ENCODE data around the gene NECTIN1. TPM values are rescaled to one million over a fixed set of nuclear protein-coding genes. Genes with fewer than 3 reads are reported as not detected.

The NECTIN1 gene
- total RNA-seq, 2 experiments from 2014 or later: 0.53 to 0.98 TPM

- DNase-seq (no peak), ATAC-seq (no peak)
- H3K4me1 Mint-ChIP-seq: peaks cover 20% of the 10 kb centered on the region
- no peaks in the 10 kb centered on the region for H3K36me3 Mint-ChIP-seq
- H3K9me3 Mint-ChIP-seq (ENCODE audit: low read depth): no peaks in the 10 kb centered on the region
- H3K27me3 Mint-ChIP-seq: peaks cover 4% of the 10 kb centered on the region
- CTCF ChIA-PET: interaction anchor here (1.1 to 2.1 kb wide), 3 partner anchors 13 to 56 kb away, joined by 3 to 4 read pairs (median 3); partner anchors contain the start of gene NECTIN1
- no peak overlapping the region for H3K27ac Mint-ChIP-seq
- H3K4me3 Mint-ChIP-seq: no peak overlapping the region
Observed at GRCh38 chr11:119697882-119698281, 31.1 kb downstream of the NECTIN1 start.

GRCh38 chr11:119697445-119697844 is 31.6 kb downstream of the NECTIN1 start:
- Mint-ChIP-seq H3K27me3 (peaks cover 4% of the 10 kb centered on the region), H3K27ac (no peak overlapping the region), H3K36me3 (no peaks in the 10 kb centered on the region), H3K4me3 (no peak overlapping the region), H3K4me1 (peaks cover 21% of the 10 kb centered on the region), H3K9me3 (ENCODE audit: low read depth) (no peaks in the 10 kb centered on the region)
- CTCF ChIA-PET: interaction anchor here (1.4 to 2.1 kb wide), 2 partner anchors 13 to 55 kb away, joined by 3 to 4 read pairs; no protein-coding TSS in a partner anchor
- DNase-seq (no peak), ATAC-seq (no peak)

GRCh38 chr11:119696378-119697222 is 32.4 kb downstream of the NECTIN1 start:
- DNase-seq: no peak
- no peak for ATAC-seq

GRCh38 chr11:119694334-119694733 is 34.7 kb downstream of the NECTIN1 start:
- DNase-seq (no peak), ATAC-seq (no peak)
- no peaks in the 10 kb centered on the region for H3K36me3 Mint-ChIP-seq
- H3K4me3 Mint-ChIP-seq: no peak overlapping the region
- H3K27ac Mint-ChIP-seq: peak overlapping the region; percentile 25
- H3K9me3 Mint-ChIP-seq (ENCODE audit: low read depth): no peaks in the 10 kb centered on the region
- peaks cover 40% of the 10 kb centered on the region for H3K4me1 Mint-ChIP-seq
- CTCF ChIA-PET: interaction anchor here (1.0 to 8.7 kb wide), 3 partner anchors 17 to 338 kb away, joined by 3 to 55 read pairs (median 3); partner anchors contain the start of gene NECTIN1
- peaks cover 4% of the 10 kb centered on the region for H3K27me3 Mint-ChIP-seq

More at GRCh38 chr11:119696378-119697222, 32.4 kb downstream of the NECTIN1 start:
- H3K27me3 Mint-ChIP-seq: peaks cover 4% of the 10 kb centered on the region
- no peak overlapping the region for H3K27ac Mint-ChIP-seq
- no peaks in the 10 kb centered on the region for H3K36me3 Mint-ChIP-seq
- CTCF ChIA-PET: interaction anchor here (1.4 to 8.7 kb wide), 2 partner anchors 12 to 33 kb away, joined by 3 to 55 read pairs; partner anchors contain the start of gene NECTIN1
- no peaks in the 10 kb centered on the region for H3K9me3 Mint-ChIP-seq (ENCODE audit: low read depth)
- no peak overlapping the region for H3K4me3 Mint-ChIP-seq
- peaks cover 26% of the 10 kb centered on the region for H3K4me1 Mint-ChIP-seq

- ATAC-seq (no peak), DNase-seq (no peak)
- no peak overlapping the region for H3K4me3 Mint-ChIP-seq
- H3K4me1 Mint-ChIP-seq: peaks cover 40% of the 10 kb centered on the region
- H3K36me3 Mint-ChIP-seq: no peaks in the 10 kb centered on the region
- CTCF ChIA-PET: interaction anchor here (1.1 to 8.7 kb wide), 4 partner anchors 10 to 36 kb away, joined by 3 to 55 read pairs (median 10); partner anchors contain the start of gene NECTIN1
- peaks cover 7% of the 10 kb centered on the region for H3K27me3 Mint-ChIP-seq
- no peaks in the 10 kb centered on the region for H3K9me3 Mint-ChIP-seq (ENCODE audit: low read depth)
- H3K27ac Mint-ChIP-seq: peak overlapping the region; percentile 24
Observed at GRCh38 chr11:119693253-119693815, 35.7 kb downstream of the NECTIN1 start.

- no peak overlapping the region for H3K4me3 Mint-ChIP-seq
- no peak for ATAC-seq
- H3K27ac Mint-ChIP-seq: no peak overlapping the region
- CTCF ChIA-PET: interaction anchor here (1.1 to 8.7 kb wide), 3 partner anchors 11 to 37 kb away, joined by 4 to 55 read pairs (median 16); partner anchors contain the start of gene NECTIN1
- peaks cover 10% of the 10 kb centered on the region for H3K27me3 Mint-ChIP-seq
- H3K4me1 Mint-ChIP-seq: peaks cover 40% of the 10 kb centered on the region
- H3K9me3 Mint-ChIP-seq (ENCODE audit: low read depth): no peaks in the 10 kb centered on the region
- DNase-seq: no peak
- no peaks in the 10 kb centered on the region for H3K36me3 Mint-ChIP-seq
Observed at GRCh38 chr11:119692540-119692820, 36.5 kb downstream of the NECTIN1 start.

- DNase-seq (no peak), ATAC-seq (no peak)
- Mint-ChIP-seq H3K4me3 (no peak overlapping the region), H3K27ac (no peak overlapping the region), H3K36me3 (no peaks in the 10 kb centered on the region), H3K9me3 (ENCODE audit: low read depth) (no peaks in the 10 kb centered on the region), H3K27me3 (peaks cover 13% of the 10 kb centered on the region), H3K4me1 (peaks cover 40% of the 10 kb centered on the region)
- CTCF ChIA-PET: interaction anchor here (0.6 to 8.7 kb wide), 5 partner anchors 11 to 158 kb away, joined by 3 to 55 read pairs (median 7); partner anchors contain the start of gene NECTIN1
Observed at GRCh38 chr11:119691701-119692539, 37.1 kb downstream of the NECTIN1 start.

- peak; percentile 87 for ATAC-seq
- H3K27me3 Mint-ChIP-seq: peaks cover 17% of the 10 kb centered on the region
Observed at GRCh38 chr11:119691020-119691666, 37.9 kb downstream of the NECTIN1 start.

GRCh38 chr11:119689302-119689701 is 39.7 kb downstream of the NECTIN1 start:
- Mint-ChIP-seq H3K27ac (no peak overlapping the region), H3K36me3 (no peaks in the 10 kb centered on the region), H3K27me3 (peaks cover 22% of the 10 kb centered on the region), H3K9me3 (ENCODE audit: low read depth) (no peaks in the 10 kb centered on the region), H3K4me1 (peaks cover 47% of the 10 kb centered on the region), H3K4me3 (no peak overlapping the region)
- ATAC-seq (no peak), DNase-seq (no peak)
- CTCF ChIA-PET: interaction anchor here (1.0 to 8.7 kb wide), 3 partner anchors 37 to 49 kb away, joined by 3 to 55 read pairs (median 3); partner anchors contain the start of gene NECTIN1

More at GRCh38 chr11:119691020-119691666, 37.9 kb downstream of the NECTIN1 start:
- CTCF ChIA-PET: interaction anchor here (0.6 to 8.7 kb wide), 5 partner anchors 12 to 157 kb away, joined by 3 to 55 read pairs (median 7); partner anchors contain the start of gene NECTIN1
- Mint-ChIP-seq H3K4me1 (peaks cover 40% of the 10 kb centered on the region), H3K9me3 (ENCODE audit: low read depth) (no peaks in the 10 kb centered on the region), H3K27ac (peak overlapping the region; percentile 7), H3K36me3 (no peaks in the 10 kb centered on the region), H3K4me3 (no peak overlapping the region)
- peak; percentile 80 for DNase-seq

GRCh38 chr11:119688356-119688755 is 40.6 kb downstream of the NECTIN1 start:
- Mint-ChIP-seq H3K27ac (no peak overlapping the region), H3K27me3 (peaks cover 22% of the 10 kb centered on the region), H3K4me3 (no peak overlapping the region), H3K36me3 (no peaks in the 10 kb centered on the region), H3K9me3 (ENCODE audit: low read depth) (no peaks in the 10 kb centered on the region), H3K4me1 (peaks cover 47% of the 10 kb centered on the region)
- DNase-seq: no peak
- ATAC-seq: no peak
- CTCF ChIA-PET: interaction anchor here (8.7 kb wide), 1 partner anchor 41 kb away, joined by 55 read pairs; the partner anchor contains the start of gene NECTIN1

- Mint-ChIP-seq H3K4me1 (peaks cover 42% of the 10 kb centered on the region), H3K9me3 (ENCODE audit: low read depth) (no peaks in the 10 kb centered on the region), H3K27ac (no peak overlapping the region), H3K27me3 (peaks cover 25% of the 10 kb centered on the region), H3K36me3 (no peaks in the 10 kb centered on the region), H3K4me3 (no peak overlapping the region)
- CTCF ChIA-PET: no interaction called here
- ATAC-seq: no peak
- no peak for DNase-seq
Observed at GRCh38 chr11:119687373-119688046, 41.5 kb downstream of the NECTIN1 start.

All from activated CD8-positive, alpha-beta memory T cell treated with anti-CD3 and anti-CD28 coated beads, Interleukin-2, amount 10 ng/mL, durations not matched to agents 7 days and 5 days (primary cell).